Kidney (tissue), 14 donors: ENCODE results near the gene ASTN2. TPM values are rescaled to one million over a fixed set of nuclear protein-coding genes. Genes with fewer than 3 reads are reported as not detected.

Source experiments
- DNase-seq, 5 donors: peaks; one replicate each; pipeline ENCODE4 v3.0.0-alpha.2; 2013 to 2020
- FAIRE-seq: peaks from 2 replicates; lab custom pipeline; 2012; peaks lifted over from hg19 to GRCh38; lab: Jason Lieb, UNC
- H3K27ac ChIP-seq, 2 donors: one replicate each; pipeline ENCODE4 v1.7.0; 2013; ENCODE audit warnings: low read depth in 2 of 2, low read length in 2 of 2, inconsistent platforms in 1 of 2
- H3K27me3 ChIP-seq: one replicate; pipeline ENCODE4 v1.7.1; 2013; ENCODE audit warnings: low read length, inconsistent platforms; ENCODE audit not compliant: control insufficient read depth, insufficient read depth
- H3K36me3 ChIP-seq, 3 donors: one replicate each; pipeline versions ENCODE4 v1.7.0 to v1.7.1; 2013; ENCODE audit warnings: low read length in 3 of 3, control low read depth in 1 of 3, inconsistent platforms in 1 of 3; ENCODE audit not compliant: insufficient read depth in 3 of 3, control insufficient read depth in 2 of 3
- H3K4me1 ChIP-seq, 3 donors: one replicate each; pipeline versions ENCODE4 v1.7.0 to v1.7.1; 2013; ENCODE audit warnings: low read length in 3 of 3, inconsistent platforms in 1 of 3, low read depth in 1 of 3; ENCODE audit not compliant: control insufficient read depth in 2 of 3, insufficient read depth in 2 of 3
- H3K4me3 ChIP-seq, 3 donors: one replicate each; pipeline versions ENCODE4 v1.7.0 to v1.8.1; 2013; ENCODE audit warnings: low read length in 3 of 3, control low read depth in 1 of 3, inconsistent platforms in 1 of 3
- H3K9ac ChIP-seq, 3 donors: one replicate each; pipeline versions ENCODE4 v1.7.0 to v1.7.1; 2013; ENCODE audit warnings: low read length in 3 of 3, control low read depth in 1 of 3, inconsistent platforms in 1 of 3
- H3K9me3 ChIP-seq, 3 donors: one replicate each; pipeline versions ENCODE4 v1.7.0 to v1.7.1; 2013; ENCODE audit warnings: low read length in 3 of 3, control low read depth in 1 of 3, inconsistent platforms in 1 of 3; ENCODE audit not compliant: control insufficient read depth in 2 of 3, insufficient read depth in 1 of 3
- CTCF ChIP-seq: IDR thresholded peaks from 3 replicates; pipeline ENCODE4 v1.5.1; 2012; ENCODE audit warnings: mild to moderate bottlenecking, moderate library complexity, borderline replicate concordance; ENCODE audit not compliant: insufficient read depth; ENCODE audit errors: extremely low read depth
- intact Hi-C: fragments of 100-400 bp; cut with DNase I; formaldehyde crosslinking; loops from one replicate; pipeline ENCODE4 v1.11.1; 2022
- polyA plus RNA-seq: library from polyadenylated mRNA; stranded (reverse); fragments of 350-450 nt; fragmentation: Illumina TruSeq; extraction: RNeasy Lipid Tissue Mini Kit (QIAGEN cat#74804); gene quantifications from one replicate; pipeline ENCODE4 v1.2.3, GENCODE V29; 2014; ENCODE audit warnings: low read depth, low replicate concordance; ENCODE audit not compliant: insufficient read depth
- total RNA-seq: library from RNA; stranded (reverse); fragmentation: NEBNext Ultra II Directional; extraction: Animal tissue kit (Norgen Biotek cat#: 25700); gene quantifications from one replicate; pipeline ENCODE4 v1.2.1, GENCODE V29; 2021
- donor health status: control.
- donor health status: control.
- donor health status: control.
- donor health status: control.
- donor health status: control.
- donor health status: DM: yes; HTN: yes; CAD: no.
- donor health status: Normal renal cell carcinoma (clear cell type).

Gene ASTN2
- total and polyA plus RNA-seq, 2 donors from 2014 or later, result 7.6 to 11.5 TPM

GRCh38 chr9:116697362-116697761 is 717.5 kb downstream of the ASTN2 start:
- H3K27ac ChIP-seq, result no peak overlapping the region
- no peak for TF ChIP-seq CTCF
- no peak for DNase-seq
- no peak overlapping the region for H3K4me3 ChIP-seq
- H3K4me1 ChIP-seq, result no peaks in the 10 kb centered on the region
- H3K9ac ChIP-seq, result no peak overlapping the region
- peaks cover 7 to 25% (median 24%) of the 10 kb centered on the region in 3 donors for H3K36me3 ChIP-seq
- no peak for FAIRE-seq
- H3K9me3 ChIP-seq, result no peaks in the 10 kb centered on the region
- intact Hi-C loops, result no loop called here
- no peaks in the 10 kb centered on the region for H3K27me3 ChIP-seq

DNA sequence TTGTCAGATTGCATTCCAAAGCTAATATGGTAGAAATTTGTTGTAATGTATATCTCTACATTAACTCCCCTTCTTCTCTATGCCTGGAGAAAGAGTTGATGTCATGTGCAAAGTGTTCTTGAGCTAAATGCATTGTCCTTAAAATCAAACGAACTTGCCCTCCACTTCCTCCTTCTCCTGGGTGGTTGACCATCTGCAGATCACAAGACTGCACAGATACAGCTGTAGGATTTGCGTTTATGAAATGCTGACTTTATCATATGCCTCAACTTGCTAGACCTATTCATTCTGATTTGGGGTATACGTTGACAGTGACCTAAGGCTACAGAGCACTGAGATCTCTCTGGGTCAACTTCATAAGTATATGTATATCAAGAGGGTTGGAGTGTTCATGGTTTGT is 719.4 kb downstream of the ASTN2 start:
- DNase-seq, result no peak
- no peak overlapping the region for H3K4me3 ChIP-seq
- H3K4me1 ChIP-seq, result no peaks in the 10 kb centered on the region
- H3K9me3 ChIP-seq, result no peaks in the 10 kb centered on the region
- H3K36me3 ChIP-seq, result peaks cover 7 to 24% (median 23%) of the 10 kb centered on the region in 3 donors
- FAIRE-seq, result no peak
- no peaks in the 10 kb centered on the region for H3K27me3 ChIP-seq
- no peak overlapping the region for H3K9ac ChIP-seq
- intact Hi-C loops, result no loop called here
- H3K27ac ChIP-seq, result no peak overlapping the region
- no peak for TF ChIP-seq CTCF

DNA sequence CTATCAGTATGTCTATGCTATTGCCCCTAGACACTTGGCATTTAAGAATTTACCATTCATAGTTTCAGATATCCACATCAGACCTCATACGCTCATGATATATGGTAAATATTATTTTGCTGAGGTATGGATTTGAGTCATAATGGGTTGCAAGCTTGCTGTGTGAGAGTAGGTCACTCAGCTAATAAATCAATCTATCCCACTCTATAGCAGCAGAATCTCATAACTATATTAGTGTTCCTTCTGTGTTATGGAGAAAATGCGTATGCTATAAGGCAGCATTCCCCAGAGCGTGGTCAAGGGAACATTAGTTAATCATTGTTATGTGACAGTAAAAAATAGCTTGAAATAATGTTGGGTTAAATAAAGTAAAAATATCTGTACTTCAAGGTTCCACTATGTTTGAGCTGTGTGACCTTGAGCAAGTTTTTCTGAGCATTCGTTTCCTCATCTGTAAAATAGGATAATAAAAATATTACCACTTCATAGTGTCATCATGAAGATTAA is 720.0 kb downstream of the ASTN2 start:
- intact Hi-C loops, result no loop called here
- Histone ChIP-seq H3K4me3 (no peak overlapping the region), H3K36me3 (peaks cover 5 to 19% (median 17%) of the 10 kb centered on the region in 3 donors), H3K9me3 (no peaks in the 10 kb centered on the region), H3K27me3 (no peaks in the 10 kb centered on the region), H3K9ac (no peak overlapping the region), H3K27ac (no peak overlapping the region), H3K4me1 (no peaks in the 10 kb centered on the region)
- TF ChIP-seq CTCF, result no peak
- DNase-seq, result no peak
- no peak for FAIRE-seq

GRCh38 chr9:116693233-116693731 is 721.6 kb downstream of the ASTN2 start:
- intact Hi-C loops, result no loop called here
- Histone ChIP-seq H3K27ac (no peak overlapping the region), H3K9ac (no peak overlapping the region), H3K4me3 (no peak overlapping the region), H3K27me3 (no peaks in the 10 kb centered on the region), H3K4me1 (peaks cover 0 to 10% (median 1%) of the 10 kb centered on the region in 3 donors), H3K9me3 (no peaks in the 10 kb centered on the region), H3K36me3 (peaks cover 2 to 6% (median 4%) of the 10 kb centered on the region in 3 donors)
- TF ChIP-seq CTCF, result no peak
- FAIRE-seq, result no peak
- DNase-seq, result no peak
